Kidney glomerular epithelial cell (primary cell): Measurements from ENCODE around the gene GIT2.
"Not testable (repeated sequence)": the region's sequence is repeated elsewhere in the genome, so short reads cannot be mapped to it uniquely, and the experiment has no call there.

Experiments
- DNase-seq: peaks from one replicate; lab custom pipeline; 2025; lab: John Stamatoyannopoulos, UW

Gene GIT2

GRCh38 chr12:109891731-109892130 is 104.4 kb downstream of the GIT2 start:
- DNase-seq, result not testable (repeated sequence)

- DNase-seq, result no peak
Measured at GRCh38 chr12:109890620-109891170, 105.5 kb downstream of the GIT2 start.

- DNase-seq, result no peak
Measured at GRCh38 chr12:109888179-109889020, 107.8 kb downstream of the GIT2 start.

DNA sequence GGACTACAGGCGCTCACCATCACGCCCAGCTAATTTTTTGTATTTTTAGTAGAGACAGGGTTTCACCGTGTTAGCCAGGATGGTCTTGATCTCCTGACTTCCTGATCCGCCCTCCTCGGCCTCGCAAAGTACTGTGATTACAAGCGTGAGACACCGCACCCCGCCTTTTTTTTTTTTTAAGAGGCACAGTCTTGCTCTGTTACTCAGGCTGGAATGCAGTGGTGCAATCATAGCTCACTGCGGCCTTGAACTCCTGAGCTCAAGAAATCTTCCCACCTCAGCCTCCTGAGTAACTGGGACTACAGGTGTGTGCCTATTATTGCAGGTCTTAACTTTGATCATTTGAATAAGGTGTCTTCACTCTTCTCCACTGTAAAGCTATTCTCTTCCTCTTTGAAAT is 110.6 kb downstream of the GIT2 start:
- DNase-seq, result no peak

DNA sequence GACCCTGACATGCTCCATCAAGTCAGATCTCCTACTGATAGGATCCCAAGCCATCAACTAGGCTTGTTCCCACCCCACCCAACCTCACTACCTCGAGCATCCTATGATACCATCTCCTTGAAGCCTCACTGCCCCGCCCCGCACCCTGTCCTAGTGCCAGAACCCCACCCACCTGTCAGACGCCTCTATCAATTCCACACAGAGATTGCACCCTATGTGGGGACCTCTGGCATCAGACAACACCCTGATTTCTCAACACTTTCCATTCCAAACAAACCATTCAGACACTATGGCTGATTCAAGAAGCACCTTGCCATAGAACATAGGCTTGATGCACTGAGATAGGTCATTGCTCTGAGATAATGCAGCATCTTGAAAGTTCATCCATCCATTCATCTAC is 112.7 kb downstream of the GIT2 start:
- DNase-seq, result no peak

GRCh38 chr12:109881752-109882151 is 114.4 kb downstream of the GIT2 start:
- no peak for DNase-seq

GRCh38 chr12:109880938-109881337 is 115.2 kb downstream of the GIT2 start:
- DNase-seq, result no peak

DNA sequence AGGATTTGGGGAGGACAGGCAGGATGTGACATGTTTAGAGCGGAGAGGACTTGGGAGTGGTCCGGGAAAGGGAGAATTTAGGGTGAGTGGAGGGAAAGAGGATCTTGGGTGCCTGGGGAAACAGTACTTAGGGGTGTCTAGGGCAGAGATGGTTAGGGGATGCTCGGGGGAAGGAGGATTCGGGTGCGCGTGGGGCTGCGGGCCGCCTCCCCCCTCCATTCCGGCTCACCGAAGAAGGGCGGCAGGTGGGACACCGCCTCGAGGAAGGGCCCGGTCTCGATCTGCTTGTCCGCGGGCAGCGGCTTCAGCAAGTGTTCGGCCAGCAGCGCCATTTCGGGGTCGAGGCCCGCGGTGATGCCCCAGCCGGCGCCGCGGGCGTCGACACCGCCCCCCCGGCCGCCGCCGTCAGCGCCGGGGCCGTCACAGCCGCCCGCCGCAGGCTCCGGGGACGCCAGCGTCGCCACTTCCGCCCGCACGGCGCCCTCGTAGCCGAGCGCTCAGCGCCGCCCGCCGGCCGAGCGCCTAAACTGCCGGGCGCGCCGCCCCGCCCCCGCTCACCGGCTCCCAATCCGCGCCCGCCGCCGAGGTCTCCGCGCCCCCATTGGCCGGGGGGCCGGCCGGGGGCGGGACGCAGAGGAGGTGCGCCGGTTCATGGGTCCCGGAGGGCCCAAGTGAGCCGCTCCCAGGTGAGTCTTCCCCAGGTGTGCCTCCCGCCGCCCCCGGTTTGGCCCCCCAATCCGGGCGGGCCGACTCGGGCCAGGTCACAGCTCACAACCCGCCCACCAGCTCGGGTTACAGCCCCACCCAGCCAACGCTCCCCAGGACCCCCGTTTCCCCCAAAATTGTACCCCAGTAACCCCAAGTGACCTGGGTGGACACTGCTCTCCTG is 115.9 kb downstream of the GIT2 start, which contains the start of gene GLTP:
Gene GLTP (minus strand): TSS at position 499 of the 889 bp plus-strand sequence. CDS start 167 bp downstream, at position 332.
- DNase-seq, result peak; percentile 77
